NCI-H2196 treated with DMSO at 0.1 percent for 48 hours (cell line): Measurements from ENCODE around the gene OR5L2.
"Not testable (repeated sequence)": the region's sequence is repeated elsewhere in the genome, so short reads cannot be mapped to it uniquely, and the experiment has no call there.

ENCODE experiments used
- DNase-seq: peaks from one replicate; lab custom pipeline; 2025; ENCODE audit not compliant: unreplicated experiment; lab: John Stamatoyannopoulos, UW

Gene OR5L2

DNA sequence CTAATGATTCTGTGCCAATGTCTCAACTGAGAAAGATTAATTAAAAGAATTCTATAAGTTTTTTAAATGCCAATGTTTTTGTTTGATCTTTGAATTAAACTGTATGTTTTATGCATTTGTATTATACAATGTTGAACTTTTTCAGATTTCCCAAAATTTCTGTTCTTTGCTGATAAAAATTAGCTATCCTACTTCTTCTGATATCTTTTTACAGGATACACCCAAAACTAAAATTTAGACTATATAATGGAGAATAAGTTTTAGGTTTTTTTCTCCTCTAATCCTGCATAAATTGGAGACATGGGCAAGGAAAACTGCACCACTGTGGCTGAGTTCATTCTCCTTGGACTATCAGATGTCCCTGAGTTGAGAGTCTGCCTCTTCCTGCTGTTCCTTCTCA lies at the start of gene OR5L2:
Gene OR5L2, plus strand, starts transcription at position 301 of the 400 bp plus-strand sequence. Its CDS starts 0 bp downstream, at position 301.
- DNase-seq: no peak

DNA sequence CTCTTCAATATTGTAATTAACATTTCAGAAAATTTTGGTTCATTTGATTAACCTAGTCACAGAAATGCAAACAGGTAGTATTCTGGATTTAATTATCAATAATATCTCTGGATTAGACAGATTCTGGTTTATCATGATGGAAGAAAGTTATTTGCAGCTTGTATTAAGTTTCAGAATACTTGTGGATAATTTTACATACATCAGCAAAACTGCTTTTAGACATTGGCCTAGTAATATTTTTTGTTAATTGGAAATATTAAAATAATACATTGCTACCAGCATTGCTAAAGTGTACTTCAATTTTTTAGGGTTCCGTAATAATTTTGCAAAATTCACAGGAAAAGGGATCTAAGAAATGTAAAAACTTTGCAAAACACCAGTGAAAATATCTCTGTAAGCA lies 35.4 kb upstream of the OR5L2 start:
- no peak for DNase-seq

DNA sequence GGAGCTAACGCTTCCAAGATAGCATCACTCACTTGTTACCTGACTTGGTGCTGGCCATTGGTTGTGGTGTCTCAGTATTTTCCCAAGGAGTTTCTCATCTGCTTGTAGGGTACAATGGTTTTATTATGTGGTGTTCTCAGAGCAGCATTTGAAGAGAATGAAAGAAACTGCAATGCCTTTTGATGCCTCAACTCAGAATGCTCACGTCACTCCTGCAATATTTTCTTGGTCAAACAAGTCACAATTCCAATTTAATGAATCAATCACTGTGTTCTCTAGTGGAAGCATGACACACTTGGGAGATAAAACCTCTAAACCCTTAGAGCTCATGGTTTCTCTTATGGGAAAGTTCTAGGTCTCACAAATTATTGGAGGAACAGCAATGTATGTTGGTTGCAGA lies 33.7 kb upstream of the OR5L2 start:
- DNase-seq: no peak

DNA sequence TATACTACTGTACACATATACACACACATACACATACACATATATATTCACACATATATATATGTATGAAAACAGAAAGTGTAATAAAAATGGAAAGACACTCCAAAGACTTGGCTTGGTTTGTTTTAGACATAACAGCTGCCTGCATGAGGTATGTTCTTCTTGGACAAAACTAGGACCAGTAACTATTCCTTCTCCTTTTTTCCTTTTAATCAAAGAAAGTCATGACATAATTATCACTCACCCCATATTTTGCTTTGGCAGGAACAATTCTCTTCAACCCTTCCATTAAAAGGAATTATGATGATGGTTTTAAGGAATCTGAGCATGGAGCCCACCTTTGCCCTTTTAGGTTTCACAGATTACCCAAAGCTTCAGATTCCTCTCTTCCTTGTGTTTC lies 31.8 kb upstream of the OR5L2 start, which contains the start of gene OR5D14:
Gene OR5D14, plus strand, starts transcription at position 301 of the 400 bp plus-strand sequence. Its CDS starts 0 bp downstream, at position 301.
- DNase-seq: no peak

DNA sequence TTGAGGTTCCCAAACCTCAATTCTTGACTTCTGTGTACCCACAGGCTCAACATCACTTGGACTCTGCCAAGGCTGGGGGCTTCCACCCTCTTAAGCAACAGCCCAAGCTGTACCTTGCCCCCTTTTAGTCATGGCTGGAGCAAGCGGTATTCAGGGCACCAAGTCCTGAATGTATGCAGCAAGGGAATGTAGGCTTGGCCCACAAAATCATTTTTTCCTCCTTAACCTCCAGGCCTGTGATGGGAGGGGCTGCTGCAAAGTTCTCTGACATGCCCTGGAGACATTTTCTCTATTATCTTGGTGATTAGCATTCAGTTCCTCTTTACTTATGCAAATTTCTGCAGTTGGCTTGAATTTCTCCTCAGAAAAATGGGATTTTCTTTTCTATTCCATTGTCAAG lies 20.8 kb upstream of the OR5L2 start:
- no peak for DNase-seq

DNA sequence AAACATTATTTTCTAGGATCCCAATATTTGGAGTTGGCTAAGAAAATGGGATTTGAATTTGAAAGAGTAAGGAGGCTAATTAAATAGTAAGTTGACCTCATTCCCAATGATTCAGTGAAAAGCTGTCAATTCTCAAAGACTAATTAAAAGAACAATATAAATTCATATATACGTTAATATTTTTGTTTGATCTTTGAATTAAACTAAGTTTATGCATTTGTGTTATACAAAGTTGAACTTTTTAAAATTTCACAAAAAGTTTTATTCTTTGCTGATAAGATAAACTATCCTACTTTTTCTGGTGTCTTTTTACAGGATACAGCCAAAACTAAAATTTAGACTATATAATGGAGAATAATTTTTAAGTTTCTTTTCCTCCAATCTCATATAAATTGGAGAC lies 16.0 kb upstream of the OR5L2 start, which contains the start of gene OR5L1:
Gene OR5L1, plus strand, starts transcription at position 301 of the 400 bp plus-strand sequence. CDS start 100 bp downstream, outside the sequence.
- DNase-seq: no peak

DNA sequence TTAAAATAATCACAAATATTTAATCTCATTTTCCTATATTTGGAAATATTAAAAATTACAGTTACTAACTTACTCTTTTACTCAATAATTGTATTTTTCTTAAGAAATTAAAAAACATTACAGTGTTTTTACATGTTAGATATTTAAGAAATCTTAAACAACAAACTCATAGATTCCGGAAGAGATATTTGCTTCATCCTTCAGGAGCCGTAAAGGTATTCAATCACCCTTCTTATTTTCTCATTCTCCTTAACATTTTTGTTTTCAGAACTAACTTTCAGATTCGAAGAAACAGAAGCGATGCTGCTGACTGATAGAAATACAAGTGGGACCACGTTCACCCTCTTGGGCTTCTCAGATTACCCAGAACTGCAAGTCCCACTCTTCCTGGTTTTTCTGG lies 7.7 kb upstream of the OR5L2 start, which contains the start of gene OR5D18:
Gene OR5D18, plus strand, starts transcription at position 301 of the 400 bp plus-strand sequence. Its CDS starts 0 bp downstream, at position 301.
- DNase-seq: no peak

DNA sequence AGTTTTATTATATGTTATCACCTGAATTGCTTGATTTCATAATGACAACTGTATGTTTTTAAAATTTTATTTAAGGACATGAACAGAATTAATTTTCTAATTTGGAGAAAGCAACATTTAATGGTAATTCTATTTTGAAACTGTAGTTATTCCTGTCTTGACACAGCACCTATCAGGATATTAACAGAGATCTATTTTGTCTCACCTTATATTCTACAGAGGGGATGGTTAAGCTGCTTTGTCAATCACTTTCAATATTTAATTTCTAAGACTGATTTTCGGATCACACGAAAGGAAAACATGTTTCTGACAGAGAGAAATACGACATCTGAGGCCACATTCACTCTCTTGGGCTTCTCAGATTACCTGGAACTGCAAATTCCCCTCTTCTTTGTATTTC lies 11.4 kb downstream of the OR5L2 start, which contains the start of gene OR5D16:
Gene OR5D16, plus strand, starts transcription at position 301 of the 400 bp plus-strand sequence. Its CDS starts 0 bp downstream, at position 301.
- DNase-seq: no peak

DNA sequence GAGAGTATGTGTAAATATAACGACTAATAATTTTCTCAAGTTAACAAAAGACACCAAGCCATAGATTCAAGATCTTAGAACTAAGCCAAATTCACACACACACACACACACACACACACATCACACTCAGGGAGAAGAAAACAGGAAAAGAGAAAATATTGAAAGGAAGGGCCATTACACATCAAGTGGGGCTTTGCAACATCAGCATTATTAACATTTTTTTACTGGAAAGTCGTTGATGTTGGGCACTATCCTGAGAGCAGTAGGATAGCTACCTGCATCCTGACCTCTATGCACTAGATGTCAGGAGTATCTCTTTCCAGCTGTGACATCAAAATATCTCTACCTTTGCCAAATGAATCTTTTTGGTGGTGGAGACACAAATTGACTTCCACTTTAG lies 20.4 kb downstream of the OR5L2 start:
- DNase-seq: no peak

DNA sequence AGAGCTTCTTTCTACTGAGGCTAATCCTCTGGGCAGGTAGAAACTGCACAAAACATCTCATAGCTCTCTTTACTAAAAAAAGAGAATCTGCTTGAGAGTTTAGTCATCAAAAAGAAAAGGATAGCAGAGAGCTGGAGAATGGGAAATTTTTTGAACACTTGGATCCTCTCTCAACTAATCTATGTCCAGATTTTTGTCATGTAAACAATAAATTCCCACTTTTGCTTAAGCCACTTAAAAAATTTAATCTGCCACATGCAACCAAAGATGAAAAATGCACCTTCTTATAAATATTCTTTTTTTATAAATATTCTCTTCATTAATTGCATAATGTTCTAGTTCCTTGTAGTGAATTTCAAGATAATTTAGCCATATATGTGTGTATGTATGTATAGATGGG lies 22.0 kb downstream of the OR5L2 start:
- no peak for DNase-seq

DNA sequence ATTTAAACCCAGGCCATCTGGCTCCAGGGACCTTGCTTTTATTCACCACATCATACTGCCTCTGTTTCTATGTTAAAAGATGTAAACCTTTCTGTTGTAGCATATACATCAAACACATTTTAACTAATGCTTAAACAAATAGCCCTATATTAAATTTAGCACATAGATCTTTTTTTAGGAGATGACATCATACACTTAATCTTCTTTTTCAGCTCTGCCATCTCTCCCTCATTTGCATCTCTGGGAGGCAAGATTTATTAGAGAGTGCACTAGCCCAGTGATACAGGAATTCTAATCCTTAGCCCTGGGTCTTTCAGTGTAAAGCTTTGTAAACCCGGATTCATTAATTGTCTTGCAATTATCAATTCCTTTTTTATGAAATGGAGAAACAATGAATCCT lies 25.1 kb downstream of the OR5L2 start:
- DNase-seq: no peak

DNA sequence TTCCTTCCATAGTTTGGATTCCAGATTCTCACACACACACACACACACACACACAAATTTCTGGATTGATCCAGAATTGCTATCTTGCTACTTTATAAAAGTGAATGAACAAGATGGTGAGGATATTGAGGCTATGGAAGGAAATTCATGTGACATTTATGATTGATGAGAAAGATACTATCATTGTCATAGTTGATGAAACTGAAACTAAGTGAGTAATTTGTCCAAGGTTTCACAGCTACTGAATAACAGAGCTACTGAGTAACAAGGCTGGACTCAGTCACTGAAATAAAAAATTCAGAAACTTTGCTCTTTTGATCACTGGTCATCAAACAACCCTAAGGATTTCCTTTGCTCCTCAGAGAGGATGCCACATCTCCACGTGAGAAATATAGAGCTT lies 27.7 kb downstream of the OR5L2 start:
- no peak for DNase-seq

DNA sequence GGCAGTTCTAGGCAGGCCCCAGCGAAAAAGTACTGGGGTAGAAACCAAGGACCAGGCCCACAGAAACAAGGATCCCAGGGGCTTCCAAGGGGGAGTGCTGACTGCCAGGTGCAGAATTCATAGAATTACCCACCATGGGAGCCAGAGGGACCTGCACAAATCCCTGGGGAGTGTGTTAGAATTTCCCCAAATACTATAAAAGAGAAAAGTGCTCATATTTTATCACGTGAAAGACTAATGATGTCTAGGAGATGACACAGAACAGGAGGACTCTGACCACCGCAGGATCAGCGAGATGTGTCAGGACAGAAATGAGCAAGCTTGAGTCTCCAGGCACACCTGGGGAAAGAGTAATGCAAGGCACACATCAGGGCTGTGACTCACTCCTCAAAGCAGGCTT lies 40.3 kb downstream of the OR5L2 start:
- DNase-seq: not testable (repeated sequence)

DNA sequence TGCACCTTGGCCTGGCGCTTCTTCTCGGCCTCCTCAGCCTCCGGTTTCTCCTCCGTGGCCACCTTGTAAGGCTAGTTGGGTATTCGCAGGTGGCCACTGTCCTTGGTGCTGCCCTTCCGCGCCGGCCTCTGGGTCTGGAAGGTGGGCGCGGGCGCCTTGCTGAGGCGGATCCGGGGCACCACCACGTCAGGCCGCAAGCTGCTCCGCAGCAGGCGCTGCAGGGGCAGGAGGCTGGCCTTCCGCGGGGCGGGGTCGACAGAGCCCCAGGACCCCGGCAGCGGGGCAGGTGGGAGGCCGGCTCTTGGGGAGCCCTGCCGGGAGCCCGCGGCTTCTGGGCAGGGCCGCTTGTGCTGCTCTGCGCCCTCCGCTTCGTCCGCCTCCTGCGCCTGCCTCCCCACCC lies 45.7 kb downstream of the OR5L2 start:
- not testable (repeated sequence) for DNase-seq

DNA sequence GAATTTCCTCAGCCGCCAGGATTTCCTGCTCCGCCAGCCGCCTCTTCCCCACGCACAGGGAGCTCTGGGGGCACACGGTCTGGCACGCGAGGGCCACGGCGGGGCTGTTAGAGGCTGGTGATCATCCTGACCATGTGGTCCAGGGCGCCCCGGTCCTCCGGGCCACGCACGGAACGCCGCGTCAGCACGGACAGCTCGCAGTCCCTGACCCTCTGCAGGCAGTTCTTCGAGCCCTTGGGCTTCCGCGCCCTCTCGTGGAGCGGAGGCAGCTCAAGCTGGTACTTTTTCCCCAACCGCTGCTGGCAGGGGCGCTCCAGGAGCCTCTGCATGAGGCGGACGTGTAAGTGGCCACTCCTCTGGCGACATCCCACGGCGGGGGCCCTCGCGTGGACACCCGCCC lies 46.1 kb downstream of the OR5L2 start:
- DNase-seq: not testable (repeated sequence)
